ENCODE results near the gene ITGA5. TPM values are rescaled to one million over a fixed set of nuclear protein-coding genes. Genes with fewer than 3 reads are reported as not detected.

The ITGA5 gene
- polyA plus RNA-seq, 1 donor (not counting 4 experiments of a cell fraction or from before 2014, with no cell fraction given) = 47.9 TPM

DNA sequence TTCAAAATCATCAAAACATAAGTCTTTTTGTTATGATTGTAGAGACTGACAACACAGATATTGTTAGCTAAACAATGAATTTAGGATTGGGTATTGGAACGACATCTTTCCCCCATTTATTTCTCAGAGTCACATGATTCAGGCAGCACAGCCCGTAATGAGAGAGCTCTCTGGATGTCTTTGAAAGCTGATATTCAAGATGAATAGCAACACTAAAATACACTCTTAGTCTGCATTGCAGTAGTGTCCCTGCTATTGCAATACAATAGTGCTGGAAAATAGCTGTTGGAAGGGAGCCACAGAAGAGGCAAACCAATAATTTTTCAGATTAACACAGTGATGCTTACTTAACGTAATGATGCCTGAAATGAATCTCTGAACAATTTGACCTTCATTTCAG lies 44.4 kb upstream of the ITGA5 start:
- H3K79me2 ChIP-seq (ENCODE audit: control insufficient read depth, insufficient read depth, low read length) = no peaks in the 10 kb centered on the region
- no peak for FAIRE-seq
- H3K9ac ChIP-seq (ENCODE audit: control insufficient read depth, extremely low read depth, insufficient read depth, low read length) = no peak overlapping the region
- no peak overlapping the region for H3K4me2 ChIP-seq (ENCODE audit: control insufficient read depth, extremely low read depth, insufficient read depth, low read depth, low read length)
- no peak overlapping the region for H3K4me3 ChIP-seq (ENCODE audit: control insufficient read depth in 2 of 3, extremely low read depth in 1 of 3, insufficient read depth in 2 of 3, low read depth in 1 of 3, low read length in 3 of 3)
- DNase-seq (ENCODE audit: low read depth, low spot score) = no peak
- dilution Hi-C loops (cut with MboI; ENCODE audit: extremely low pct_ligation_motif_present, low sequenced_read_pairs) = no loop called here
- no peaks in the 10 kb centered on the region for H3K36me3 ChIP-seq (ENCODE audit: control insufficient read depth in 2 of 2, extremely low read depth in 1 of 2, insufficient read depth in 2 of 2, low read length in 2 of 2)
- H2AFZ ChIP-seq (ENCODE audit: control insufficient read depth, low read length) = no peak overlapping the region
- peaks cover 5% of the 10 kb centered on the region for H3K27me3 ChIP-seq (ENCODE audit: control insufficient read depth, extremely low read depth, insufficient read depth, low read length)
- H3K27ac ChIP-seq (ENCODE audit: control insufficient read depth, insufficient read depth, low read length) = no peak overlapping the region
- H3K9me3 ChIP-seq (ENCODE audit: control insufficient read depth, low read depth, low read length) = no peaks in the 10 kb centered on the region
- no peak for TF ChIP-seq EZH2 (IDR thresholded peaks at IDR 0.05; ENCODE audit: low read length)
- TF ChIP-seq, protein P1, sequence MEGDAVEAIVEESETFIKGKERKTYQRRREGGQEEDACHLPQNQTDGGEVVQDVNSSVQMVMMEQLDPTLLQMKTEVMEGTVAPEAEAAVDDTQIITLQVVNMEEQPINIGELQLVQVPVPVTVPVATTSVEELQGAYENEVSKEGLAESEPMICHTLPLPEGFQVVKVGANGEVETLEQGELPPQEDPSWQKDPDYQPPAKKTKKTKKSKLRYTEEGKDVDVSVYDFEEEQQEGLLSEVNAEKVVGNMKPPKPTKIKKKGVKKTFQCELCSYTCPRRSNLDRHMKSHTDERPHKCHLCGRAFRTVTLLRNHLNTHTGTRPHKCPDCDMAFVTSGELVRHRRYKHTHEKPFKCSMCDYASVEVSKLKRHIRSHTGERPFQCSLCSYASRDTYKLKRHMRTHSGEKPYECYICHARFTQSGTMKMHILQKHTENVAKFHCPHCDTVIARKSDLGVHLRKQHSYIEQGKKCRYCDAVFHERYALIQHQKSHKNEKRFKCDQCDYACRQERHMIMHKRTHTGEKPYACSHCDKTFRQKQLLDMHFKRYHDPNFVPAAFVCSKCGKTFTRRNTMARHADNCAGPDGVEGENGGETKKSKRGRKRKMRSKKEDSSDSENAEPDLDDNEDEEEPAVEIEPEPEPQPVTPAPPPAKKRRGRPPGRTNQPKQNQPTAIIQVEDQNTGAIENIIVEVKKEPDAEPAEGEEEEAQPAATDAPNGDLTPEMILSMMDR (optimal IDR thresholded peaks at IDR 0.05 in 1 of 3, IDR thresholded peaks at IDR 0.05 in 1 of 3, conservative IDR thresholded peaks at IDR 0.05 in 1 of 3; ENCODE audit: extremely low read depth in 1 of 3, insufficient read depth in 2 of 3, low read length in 3 of 3) = no peak
- no peaks in the 10 kb centered on the region for H3K9me1 ChIP-seq (ENCODE audit: control insufficient read depth, extremely low read depth, insufficient read depth, low read length)
- H3K4me1 ChIP-seq (ENCODE audit: control insufficient read depth, extremely low read depth, insufficient read depth, low read length) = no peaks in the 10 kb centered on the region
- H4K20me1 ChIP-seq (ENCODE audit: control insufficient read depth, extremely low read depth, insufficient read depth, low read length) = no peaks in the 10 kb centered on the region

DNA sequence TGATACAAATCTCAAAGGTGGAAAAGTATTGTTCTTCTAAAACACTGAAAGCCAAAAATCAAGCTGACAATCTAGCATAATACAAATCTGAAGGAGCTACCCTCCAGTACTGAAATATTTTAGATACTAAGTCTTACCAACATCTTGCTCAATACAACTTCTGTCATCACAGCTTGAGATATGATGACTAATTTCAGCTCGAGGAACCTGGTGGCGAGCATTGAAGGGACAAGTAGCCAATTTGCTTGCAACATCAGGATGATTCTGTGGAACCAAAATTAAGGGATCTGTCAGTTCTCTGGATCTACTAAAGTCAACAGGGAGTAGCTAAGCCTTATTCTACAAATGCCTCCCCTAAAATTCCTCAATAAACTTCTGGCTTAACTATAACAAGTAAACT lies 44.0 kb upstream of the ITGA5 start:
- dilution Hi-C loops (cut with MboI; ENCODE audit: extremely low pct_ligation_motif_present, low sequenced_read_pairs) = no loop called here
- peaks cover 5% of the 10 kb centered on the region for H3K27me3 ChIP-seq (ENCODE audit: control insufficient read depth, extremely low read depth, insufficient read depth, low read length)
- no peak overlapping the region for H3K27ac ChIP-seq (ENCODE audit: control insufficient read depth, insufficient read depth, low read length)
- H3K9me1 ChIP-seq (ENCODE audit: control insufficient read depth, extremely low read depth, insufficient read depth, low read length) = no peaks in the 10 kb centered on the region
- TF ChIP-seq, protein P1 (optimal IDR thresholded peaks at IDR 0.05 in 1 of 3, IDR thresholded peaks at IDR 0.05 in 1 of 3, conservative IDR thresholded peaks at IDR 0.05 in 1 of 3; ENCODE audit: extremely low read depth in 1 of 3, insufficient read depth in 2 of 3, low read length in 3 of 3) = no peak
- no peak for TF ChIP-seq EZH2 (IDR thresholded peaks at IDR 0.05; ENCODE audit: low read length)
- FAIRE-seq (peak; percentile 23), DNase-seq (ENCODE audit: low read depth, low spot score) (no peak)
- no peak overlapping the region for H3K4me2 ChIP-seq (ENCODE audit: control insufficient read depth, extremely low read depth, insufficient read depth, low read depth, low read length)
- no peaks in the 10 kb centered on the region for H3K36me3 ChIP-seq (ENCODE audit: control insufficient read depth in 2 of 2, extremely low read depth in 1 of 2, insufficient read depth in 2 of 2, low read length in 2 of 2)
- no peaks in the 10 kb centered on the region for H3K9me3 ChIP-seq (ENCODE audit: control insufficient read depth, low read depth, low read length)
- no peak overlapping the region for H2AFZ ChIP-seq (ENCODE audit: control insufficient read depth, low read length)
- no peaks in the 10 kb centered on the region for H3K4me1 ChIP-seq (ENCODE audit: control insufficient read depth, extremely low read depth, insufficient read depth, low read length)
- H3K79me2 ChIP-seq (ENCODE audit: control insufficient read depth, insufficient read depth, low read length) = no peaks in the 10 kb centered on the region
- no peaks in the 10 kb centered on the region for H4K20me1 ChIP-seq (ENCODE audit: control insufficient read depth, extremely low read depth, insufficient read depth, low read length)
- H3K9ac ChIP-seq (ENCODE audit: control insufficient read depth, extremely low read depth, insufficient read depth, low read length) = no peak overlapping the region
- H3K4me3 ChIP-seq (ENCODE audit: control insufficient read depth in 2 of 3, extremely low read depth in 1 of 3, insufficient read depth in 2 of 3, low read depth in 1 of 3, low read length in 3 of 3) = no peak overlapping the region
